Activated T-helper 1 cell treated with Interleukin-2 at 50 U/mL for 16 hours (primary cell): Measurements from ENCODE around the gene VAPA.

Experiments
- DNase-seq: peaks from one replicate; pipeline ENCODE4 v3.0.0-alpha.2; 2020; ENCODE audit warnings: low read depth

VAPA gene

DNA sequence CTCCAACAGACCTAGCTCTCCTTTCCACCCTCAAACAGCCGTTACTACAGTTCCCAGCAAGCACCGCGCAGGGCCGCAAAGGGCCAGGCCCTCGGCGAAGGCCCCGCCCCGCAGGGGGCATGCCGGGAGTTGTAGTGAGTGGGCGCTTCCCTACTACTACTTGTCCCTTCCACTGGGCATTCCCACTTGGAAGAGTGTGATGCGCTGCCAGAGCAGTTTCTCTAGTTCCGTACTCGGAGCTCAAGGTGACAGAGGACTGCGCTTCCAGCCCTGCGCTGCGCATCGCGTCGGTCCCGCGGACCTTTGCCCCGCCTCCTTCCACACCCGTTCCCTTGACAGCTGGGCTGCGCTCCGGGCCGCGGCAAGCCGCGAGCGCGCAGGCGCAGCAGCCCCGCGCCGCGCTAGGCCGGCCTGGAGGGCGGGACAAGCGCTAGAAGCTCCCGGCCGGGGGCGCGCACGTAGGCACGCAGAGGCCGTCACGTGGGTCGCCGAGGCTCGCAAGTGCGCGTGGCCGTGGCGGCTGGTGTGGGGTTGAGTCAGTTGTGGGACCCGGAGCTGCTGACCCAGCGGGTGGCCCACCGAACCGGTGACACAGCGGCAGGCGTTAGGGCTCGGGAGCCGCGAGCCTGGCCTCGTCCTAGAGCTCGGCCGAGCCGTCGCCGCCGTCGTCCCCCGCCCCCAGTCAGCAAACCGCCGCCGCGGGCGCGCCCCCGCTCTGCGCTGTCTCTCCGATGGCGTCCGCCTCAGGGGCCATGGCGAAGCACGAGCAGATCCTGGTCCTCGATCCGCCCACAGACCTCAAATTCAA lies at the start of gene VAPA:
TSS of gene VAPA (plus strand) at position 491 of the 808 bp plus-strand sequence. CDS start at position 732, 241 bp downstream.
- DNase-seq = peak; percentile 91

- no peak for DNase-seq
These were observed 47.9 kb upstream of the VAPA start for GRCh38 chr18:9865764-9866490.

DNA sequence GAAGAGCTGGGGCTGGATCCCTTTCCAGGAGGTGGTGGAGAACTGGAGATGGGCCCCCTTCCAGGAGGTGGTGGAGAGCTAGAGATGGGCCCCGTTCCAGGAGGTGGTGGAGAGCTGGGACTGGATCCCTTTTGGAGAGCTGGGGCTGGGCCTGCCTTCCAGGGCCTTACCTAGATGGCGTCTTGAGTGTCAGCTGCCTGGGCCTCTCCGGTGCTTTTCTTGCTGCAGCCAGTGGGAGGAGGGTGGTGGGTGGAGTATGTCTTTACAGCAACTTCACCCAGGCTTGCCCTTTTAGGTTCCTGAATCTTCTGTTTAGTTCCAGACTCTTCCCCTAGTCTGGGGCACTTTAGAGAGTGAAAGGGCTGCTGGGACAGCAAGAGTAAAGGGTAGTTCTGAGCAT lies 47.2 kb upstream of the VAPA start:
- no peak for DNase-seq

- no peak for DNase-seq
These were observed 46.7 kb upstream of the VAPA start for GRCh38 chr18:9867071-9867594.

DNA sequence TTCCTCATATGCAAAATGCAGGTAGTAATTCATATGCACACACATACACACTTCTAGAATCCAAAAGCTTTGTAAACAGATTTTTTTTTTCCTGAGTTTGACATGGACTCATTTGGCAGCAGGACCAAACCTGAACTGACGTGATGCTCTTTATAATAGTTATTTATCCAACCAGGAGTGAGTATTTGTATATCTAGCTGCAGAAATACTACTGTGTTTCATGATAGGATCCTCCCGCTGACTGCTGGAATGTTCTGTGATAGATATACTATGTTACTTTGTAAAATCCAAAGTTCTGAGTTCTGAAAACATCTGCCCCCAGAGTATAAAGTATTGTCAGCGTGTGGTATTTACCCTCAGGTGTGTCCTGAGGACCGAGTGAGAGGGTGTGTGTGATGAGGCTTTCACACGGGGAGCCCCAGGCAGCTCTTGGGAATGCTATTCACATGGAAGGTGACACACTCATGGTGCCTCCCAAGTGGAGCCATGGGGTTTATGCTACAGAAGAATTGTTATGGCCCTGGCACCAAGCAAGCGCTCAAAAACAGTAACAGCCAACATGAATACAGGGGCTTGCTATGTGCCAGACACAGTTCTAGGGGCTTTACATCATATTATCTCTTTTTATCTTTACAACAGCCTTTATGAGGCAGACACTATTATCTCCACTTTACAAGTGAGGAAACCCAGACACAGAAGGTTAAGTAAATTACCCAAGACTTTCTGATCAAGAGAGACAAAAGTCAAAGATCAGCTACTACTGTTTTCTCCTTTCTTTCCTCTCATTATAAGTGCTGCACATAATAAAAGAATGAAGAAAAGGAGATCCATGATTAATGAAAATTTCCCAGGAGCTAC lies 44.7 kb upstream of the VAPA start:
- no peak for DNase-seq

- no peak for DNase-seq
These were observed 43.9 kb upstream of the VAPA start for GRCh38 chr18:9869715-9870430.

DNA sequence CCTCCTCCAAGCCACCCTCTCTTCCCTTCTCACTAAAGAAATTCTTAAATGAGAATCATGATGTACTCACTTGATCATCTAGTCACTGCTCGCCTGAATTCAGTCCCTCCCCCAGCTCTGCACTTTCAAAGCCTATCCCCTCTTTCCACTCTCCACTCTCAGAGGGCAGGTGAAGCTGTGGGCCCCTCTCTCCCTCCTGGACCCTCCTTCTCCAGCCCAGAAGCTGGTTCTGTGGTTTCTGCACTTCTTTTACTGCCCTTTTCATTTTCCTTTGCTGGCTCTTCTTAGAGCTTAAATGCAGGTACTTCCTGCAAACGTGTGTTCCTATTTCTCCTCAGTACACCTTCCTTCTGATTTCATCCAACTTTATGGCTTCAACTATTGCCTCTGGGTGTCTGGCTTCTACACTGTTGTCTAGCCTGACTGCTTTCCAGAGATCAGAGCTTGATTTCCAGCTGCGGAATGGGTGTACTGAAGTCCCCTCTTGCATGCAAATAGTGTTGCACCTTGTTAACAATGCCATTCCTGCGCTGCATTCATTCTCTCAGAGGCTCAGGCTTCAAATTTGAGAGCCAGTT lies 43.3 kb upstream of the VAPA start:
- no peak for DNase-seq

- DNase-seq = no peak
These were observed 42.5 kb upstream of the VAPA start for GRCh38 chr18:9871244-9871746.

- no peak for DNase-seq
These were observed 41.0 kb upstream of the VAPA start for GRCh38 chr18:9872823-9873222.

DNA sequence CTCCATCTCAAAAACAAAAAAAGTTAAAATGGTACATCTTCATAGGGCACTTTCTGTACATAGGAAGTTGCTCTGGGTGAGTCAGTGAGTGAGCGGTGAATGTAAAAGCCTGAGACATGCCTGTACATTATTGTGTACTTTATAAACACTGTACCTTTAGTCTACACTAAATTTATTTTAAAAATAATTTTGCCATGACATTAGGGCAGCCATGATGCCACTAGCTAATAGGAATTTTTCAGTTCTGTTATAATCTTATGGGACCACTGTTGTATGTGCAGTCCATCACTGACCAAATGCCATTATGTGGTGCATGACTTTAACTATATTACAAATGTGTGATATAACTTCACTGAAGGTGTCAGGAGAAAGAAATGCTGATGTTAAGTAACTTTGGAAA lies 39.1 kb upstream of the VAPA start:
- no peak for DNase-seq

DNA sequence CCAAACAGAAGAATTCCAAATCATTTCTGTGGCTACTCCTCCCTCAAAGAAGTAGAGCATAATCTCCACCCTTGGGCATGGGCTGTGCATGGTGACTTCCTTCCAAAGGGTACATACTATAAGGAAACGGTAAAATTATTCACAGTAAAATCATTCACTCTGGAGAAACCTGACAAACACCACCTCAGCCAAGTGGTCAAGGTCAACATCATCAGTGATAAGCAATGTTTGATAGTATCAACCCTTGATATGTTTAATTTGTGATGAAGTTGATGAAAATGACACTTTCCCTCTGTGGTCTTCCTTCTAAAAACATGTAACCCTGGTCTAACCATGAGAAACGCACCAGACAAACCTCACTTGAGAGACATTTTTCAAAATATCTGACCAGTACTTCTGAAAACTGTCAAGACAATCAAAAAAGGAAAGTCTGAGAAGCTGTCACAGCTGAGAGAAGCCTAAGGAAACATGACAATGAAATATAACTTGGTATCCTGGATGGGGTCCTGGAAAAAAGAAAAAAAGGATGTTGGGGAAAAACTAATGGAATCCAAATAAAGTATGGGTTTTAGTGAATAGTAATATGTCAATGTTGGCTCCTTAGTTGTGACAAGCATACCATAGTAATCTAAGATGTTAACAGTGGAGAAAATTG lies 37.5 kb upstream of the VAPA start:
- no peak for DNase-seq

DNA sequence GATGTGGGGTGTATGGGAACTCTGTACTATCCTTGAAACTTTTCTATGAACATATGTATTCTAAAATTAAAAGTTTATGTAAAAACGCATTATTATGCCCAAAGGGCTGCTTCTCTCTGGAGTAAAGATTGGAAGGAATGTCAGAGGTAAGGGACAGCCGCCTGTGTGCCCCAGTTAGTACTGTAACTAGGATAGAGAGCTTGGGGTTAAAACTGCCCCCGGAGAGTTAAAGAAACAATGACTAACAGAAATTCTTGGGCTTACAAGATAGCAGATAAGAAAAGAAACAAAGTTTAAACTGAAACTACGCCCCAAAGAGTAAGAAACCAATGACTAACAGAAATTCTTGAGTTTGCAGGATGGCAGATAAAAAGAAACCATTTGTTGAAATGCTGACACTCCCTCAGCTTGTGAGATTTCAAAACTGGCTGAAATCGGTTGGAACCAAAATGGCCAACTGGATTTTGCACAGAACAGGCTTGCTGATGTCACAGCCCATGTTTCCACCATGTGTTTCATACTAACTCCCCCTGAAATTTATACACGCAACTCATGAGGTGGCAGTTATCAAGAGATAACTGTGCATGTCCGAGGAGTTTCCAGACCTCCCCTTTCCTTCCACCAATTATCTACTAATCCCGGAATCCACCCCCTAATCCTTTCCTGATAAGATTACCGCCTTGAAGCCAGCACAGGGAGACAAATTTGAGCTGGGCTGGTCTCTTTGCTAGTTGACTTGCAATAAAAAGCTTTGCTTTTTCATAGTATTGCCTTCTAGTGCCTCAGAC lies 36.8 kb upstream of the VAPA start:
- DNase-seq = no peak

DNA sequence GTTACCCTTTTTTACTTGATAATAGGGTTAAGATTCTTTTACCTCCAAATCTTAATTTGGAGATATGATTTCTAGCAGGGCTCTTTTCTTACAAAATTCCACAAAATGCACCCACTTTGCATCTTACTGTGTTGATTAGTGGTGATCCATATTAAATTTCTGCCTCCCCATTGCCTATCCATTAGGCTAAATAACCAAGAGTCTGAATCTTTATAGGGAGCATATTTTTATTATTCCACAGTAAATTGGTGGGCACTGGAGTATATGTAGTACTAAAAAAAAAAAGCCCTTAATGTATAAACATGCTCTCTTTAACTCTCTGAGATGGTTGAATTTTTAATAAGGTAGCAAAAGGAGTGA lies 36.2 kb upstream of the VAPA start:
- no peak for DNase-seq

DNA sequence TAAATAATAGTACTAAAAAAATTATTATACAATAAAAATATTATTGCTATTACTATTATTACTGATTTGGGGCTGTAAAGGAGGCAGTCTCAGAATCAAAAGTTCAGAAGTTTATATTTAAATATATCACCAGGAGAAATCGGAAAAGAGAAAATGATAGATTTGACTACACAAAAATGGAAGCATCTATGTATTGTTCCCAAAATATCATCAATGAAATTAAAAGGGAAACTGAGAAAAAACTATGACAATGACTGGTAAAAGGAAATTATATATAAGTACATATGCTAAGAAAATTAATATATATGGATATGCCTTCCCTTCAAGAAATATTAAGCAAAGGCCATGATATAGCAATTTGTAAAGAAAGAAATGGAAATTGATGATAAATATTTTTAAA lies 35.7 kb upstream of the VAPA start:
- no peak for DNase-seq

DNA sequence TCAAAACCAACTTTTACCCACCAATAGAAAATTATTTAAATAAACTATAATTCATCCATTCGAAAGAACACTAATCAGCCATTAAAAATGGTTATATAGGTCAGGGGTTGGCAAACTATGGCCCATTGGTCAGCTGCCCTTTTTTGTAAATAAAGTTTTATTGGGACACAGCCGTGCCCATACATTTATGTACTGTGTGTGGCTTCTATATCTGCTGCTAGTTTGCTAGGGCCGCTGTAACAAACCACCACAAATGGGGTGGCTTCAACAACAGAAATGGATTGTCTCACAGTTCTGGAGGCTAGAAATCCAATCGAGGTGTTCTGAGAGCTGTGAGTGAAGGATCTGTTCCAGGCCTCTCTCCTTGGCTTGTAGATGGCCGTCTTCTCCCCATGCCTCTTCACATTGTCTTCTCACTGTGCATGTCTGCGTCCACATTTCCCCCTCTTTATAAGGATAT lies 35.0 kb upstream of the VAPA start:
- no peak for DNase-seq

- DNase-seq = no peak
These were observed 29.7 kb upstream of the VAPA start for GRCh38 chr18:9884090-9884489.

GRCh38 chr18:9884532-9885140 lies 29.2 kb upstream of the VAPA start:
- DNase-seq = no peak

- no peak for DNase-seq
These were observed 28.4 kb upstream of the VAPA start, which contains the start of gene TXNDC2 for GRCh38 chr18:9885170-9886004. TSS of gene TXNDC2 (plus strand) at chr18:9885973. CDS start at chr18:9886681, 708 bp downstream.
